Stimulated activated naive CD8-positive, alpha-beta T cell treated with anti-CD3 and anti-CD28 coated beads, Interleukin-15, Interleukin-2, amounts not matched to agents 100 ng/mL and 50 ng/mL, for 24 hours (primary cell): ENCODE data around the gene ZDHHC11B.
"Not testable (repeated sequence)": the region's sequence is repeated elsewhere in the genome, so short reads cannot be mapped to it uniquely, and the experiment has no call there.

Source experiments
- H3K27ac Mint-ChIP-seq: one replicate; pipeline ENCODE4 v1.8.0; 2021; ENCODE audit warnings: mild to moderate bottlenecking, mixed read lengths
- H3K27me3 Mint-ChIP-seq: one replicate; pipeline ENCODE4 v1.8.0; 2021; ENCODE audit warnings: mixed read lengths
- H3K36me3 Mint-ChIP-seq: one replicate; pipeline ENCODE4 v1.8.0; 2021; ENCODE audit warnings: low read depth, mixed read lengths
- H3K4me1 Mint-ChIP-seq: one replicate; pipeline ENCODE4 v1.8.0; 2021; ENCODE audit warnings: low read depth, mixed read lengths
- H3K4me3 Mint-ChIP-seq: one replicate; pipeline ENCODE4 v1.8.0; 2021; ENCODE audit warnings: mild to moderate bottlenecking, mixed read lengths
- H3K9me3 Mint-ChIP-seq: one replicate; pipeline ENCODE4 v1.8.0; 2021; ENCODE audit warnings: mixed read lengths

Gene ZDHHC11B

GRCh38 chr5:683551-684481 is 100.7 kb downstream of the ZDHHC11B start:
- Mint-ChIP-seq H3K27ac (no peak overlapping the region), H3K36me3 (no peaks in the 10 kb centered on the region), H3K27me3 (no peaks in the 10 kb centered on the region), H3K4me3 (no peak overlapping the region), H3K4me1 (no peaks in the 10 kb centered on the region), H3K9me3 (no peaks in the 10 kb centered on the region)

GRCh38 chr5:682651-683358 is 101.7 kb downstream of the ZDHHC11B start:
- H3K36me3 Mint-ChIP-seq, H3K9me3 Mint-ChIP-seq, H3K27ac Mint-ChIP-seq, H3K27me3 Mint-ChIP-seq, H3K4me3 Mint-ChIP-seq, H3K4me1 Mint-ChIP-seq: not testable (repeated sequence)

- not testable (repeated sequence) for H3K27me3 Mint-ChIP-seq, H3K4me1 Mint-ChIP-seq, H3K27ac Mint-ChIP-seq, H3K9me3 Mint-ChIP-seq, H3K36me3 Mint-ChIP-seq, H3K4me3 Mint-ChIP-seq
Measured at GRCh38 chr5:682216-682615, 102.3 kb downstream of the ZDHHC11B start.

- not testable (repeated sequence) for H3K27me3 Mint-ChIP-seq, H3K4me1 Mint-ChIP-seq, H3K9me3 Mint-ChIP-seq, H3K27ac Mint-ChIP-seq, H3K36me3 Mint-ChIP-seq, H3K4me3 Mint-ChIP-seq
Measured at GRCh38 chr5:681317-682191, 103.0 kb downstream of the ZDHHC11B start.

- not testable (repeated sequence) for H3K4me3 Mint-ChIP-seq, H3K27me3 Mint-ChIP-seq, H3K4me1 Mint-ChIP-seq, H3K27ac Mint-ChIP-seq, H3K9me3 Mint-ChIP-seq, H3K36me3 Mint-ChIP-seq
Measured at GRCh38 chr5:680836-681235, 103.7 kb downstream of the ZDHHC11B start.

- H3K9me3 Mint-ChIP-seq, H3K27ac Mint-ChIP-seq, H3K4me3 Mint-ChIP-seq, H3K36me3 Mint-ChIP-seq, H3K4me1 Mint-ChIP-seq, H3K27me3 Mint-ChIP-seq: not testable (repeated sequence)
Measured at GRCh38 chr5:680118-680795, 104.3 kb downstream of the ZDHHC11B start.

- H3K36me3 Mint-ChIP-seq, H3K4me1 Mint-ChIP-seq, H3K4me3 Mint-ChIP-seq, H3K27me3 Mint-ChIP-seq, H3K9me3 Mint-ChIP-seq, H3K27ac Mint-ChIP-seq: not testable (repeated sequence)
Measured at GRCh38 chr5:679166-679895, 105.2 kb downstream of the ZDHHC11B start.

GRCh38 chr5:678521-678920 is 106.0 kb downstream of the ZDHHC11B start:
- not testable (repeated sequence) for H3K4me3 Mint-ChIP-seq, H3K9me3 Mint-ChIP-seq, H3K27me3 Mint-ChIP-seq, H3K36me3 Mint-ChIP-seq, H3K27ac Mint-ChIP-seq, H3K4me1 Mint-ChIP-seq

GRCh38 chr5:677131-678101 is 107.1 kb downstream of the ZDHHC11B start:
- Mint-ChIP-seq H3K36me3 (no peaks in the 10 kb centered on the region), H3K4me3 (no peak overlapping the region), H3K27me3 (no peaks in the 10 kb centered on the region), H3K27ac (no peak overlapping the region), H3K4me1 (peaks cover 7% of the 10 kb centered on the region), H3K9me3 (no peaks in the 10 kb centered on the region)

- Mint-ChIP-seq H3K4me3 (no peak overlapping the region), H3K27ac (no peak overlapping the region), H3K9me3 (no peaks in the 10 kb centered on the region), H3K36me3 (no peaks in the 10 kb centered on the region), H3K27me3 (no peaks in the 10 kb centered on the region), H3K4me1 (peaks cover 12% of the 10 kb centered on the region)
Measured at GRCh38 chr5:676699-677076, 107.8 kb downstream of the ZDHHC11B start.

GRCh38 chr5:675871-676698 is 108.4 kb downstream of the ZDHHC11B start:
- H3K27me3 Mint-ChIP-seq, result no peaks in the 10 kb centered on the region
- H3K4me3 Mint-ChIP-seq, result no peak overlapping the region
- no peaks in the 10 kb centered on the region for H3K9me3 Mint-ChIP-seq
- peaks cover 12% of the 10 kb centered on the region for H3K4me1 Mint-ChIP-seq
- H3K27ac Mint-ChIP-seq, result no peak overlapping the region
- H3K36me3 Mint-ChIP-seq, result no peaks in the 10 kb centered on the region

- Mint-ChIP-seq H3K9me3 (no peaks in the 10 kb centered on the region), H3K4me1 (peaks cover 12% of the 10 kb centered on the region), H3K36me3 (no peaks in the 10 kb centered on the region), H3K27ac (no peak overlapping the region), H3K4me3 (no peak overlapping the region), H3K27me3 (no peaks in the 10 kb centered on the region)
Measured at GRCh38 chr5:675111-675870, 109.2 kb downstream of the ZDHHC11B start.
